Hippocampal formation (tissue), 2 donors: Measurements from ENCODE around the gene SERTAD3.
A peak's percentile ranks its signal among the peaks of the same experiment; 100 is the strongest.
"Not testable (repeated sequence)": the region's sequence is repeated elsewhere in the genome, so short reads cannot be mapped to it uniquely, and the experiment has no call there.

ENCODE experiments used
- DNase-seq, 2 donors: peaks; one replicate each; lab custom pipeline; 2025; lab: John Stamatoyannopoulos, UW

Gene SERTAD3

GRCh38 chr19:40411125-40411842, 32.9 kb downstream of the SERTAD3 start:
- no peak for DNase-seq

- DNase-seq = no peak
Measured at GRCh38 chr19:40410030-40410389, 34.1 kb downstream of the SERTAD3 start.

- DNase-seq = not testable (repeated sequence)
Measured at GRCh38 chr19:40408598-40408925, 35.6 kb downstream of the SERTAD3 start.

GRCh38 chr19:40407714-40408597, 36.2 kb downstream of the SERTAD3 start:
- no peak for DNase-seq

- DNase-seq = peak in 1 of 2 donors; percentile 44
Measured at GRCh38 chr19:40403262-40403984, 40.7 kb downstream of the SERTAD3 start.

GRCh38 chr19:40400559-40400958, 43.6 kb downstream of the SERTAD3 start:
- DNase-seq = no peak

GRCh38 chr19:40398417-40399131, 45.6 kb downstream of the SERTAD3 start:
- DNase-seq = no peak

- no peak for DNase-seq
Measured at GRCh38 chr19:40397568-40397906, 46.6 kb downstream of the SERTAD3 start.

GRCh38 chr19:40396886-40397567, 47.1 kb downstream of the SERTAD3 start:
- no peak for DNase-seq

- DNase-seq = no peak
Measured at GRCh38 chr19:40395956-40396355, 48.2 kb downstream of the SERTAD3 start.

GRCh38 chr19:40394816-40395210, 49.3 kb downstream of the SERTAD3 start:
- DNase-seq = no peak

- DNase-seq = no peak
Measured at GRCh38 chr19:40393894-40394815, 50.0 kb downstream of the SERTAD3 start.

GRCh38 chr19:40392894-40393517, 51.1 kb downstream of the SERTAD3 start:
- no peak for DNase-seq

GRCh38 chr19:40392123-40392522, 52.0 kb downstream of the SERTAD3 start:
- DNase-seq = no peak
